Stimulated activated CD8-positive, alpha-beta memory T cell treated with anti-CD3 and anti-CD28 coated beads, Interleukin-2, amount 100 ng/mL, for 1 hour (primary cell): Measurements from ENCODE around the gene CRYBA2.

Experiments used
- DNase-seq, 2 donors: peaks; one replicate each; pipeline ENCODE4 v3.0.0-alpha.2; 2020; ENCODE audit warnings: low read depth in 2 of 2

CRYBA2 gene

DNA sequence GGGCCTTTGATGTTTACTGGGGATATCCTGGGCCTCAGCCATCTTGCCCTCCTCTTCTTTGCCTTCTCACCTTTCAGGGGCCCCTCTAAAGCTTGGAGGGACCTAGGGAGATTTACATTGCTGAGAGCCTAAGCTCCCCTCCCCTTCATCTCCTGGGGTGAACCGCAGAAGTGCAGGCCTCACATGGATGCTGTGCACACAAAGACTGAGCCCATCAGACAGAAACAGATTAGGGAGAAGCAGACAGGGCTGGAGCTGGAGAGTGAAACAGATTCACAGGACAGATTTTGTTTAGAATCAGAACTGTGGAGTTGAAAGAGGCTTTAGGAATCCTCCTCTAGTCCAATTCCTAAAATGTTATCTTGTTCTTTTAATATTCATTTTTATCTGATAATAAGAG, 37.2 kb downstream of the CRYBA2 start:
- no peak for DNase-seq

- DNase-seq = no peak
Observed at GRCh38 chr2:218954541-218955300, 38.5 kb downstream of the CRYBA2 start.

- DNase-seq = no peak
Observed at GRCh38 chr2:218953366-218953954, 39.8 kb downstream of the CRYBA2 start.

DNA sequence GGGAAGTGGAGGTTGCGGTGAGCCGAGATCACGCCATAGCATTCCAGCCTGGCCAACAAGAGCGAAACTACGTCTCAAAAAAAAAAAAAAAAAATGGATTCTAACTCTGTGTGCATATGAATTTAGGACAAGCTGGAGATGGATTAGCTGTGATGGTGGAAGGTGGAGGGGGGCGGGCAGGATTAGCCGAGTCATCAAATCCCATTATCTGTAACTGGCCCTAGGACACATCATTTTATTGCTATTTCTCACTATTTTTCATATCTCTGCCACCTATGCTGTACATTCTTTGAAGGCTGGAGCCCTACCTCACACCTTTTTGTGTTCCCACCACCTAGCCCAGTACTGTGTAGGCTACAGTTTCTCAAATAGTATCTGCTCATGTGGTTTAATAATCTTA, 41.1 kb downstream of the CRYBA2 start:
- DNase-seq = no peak

DNA sequence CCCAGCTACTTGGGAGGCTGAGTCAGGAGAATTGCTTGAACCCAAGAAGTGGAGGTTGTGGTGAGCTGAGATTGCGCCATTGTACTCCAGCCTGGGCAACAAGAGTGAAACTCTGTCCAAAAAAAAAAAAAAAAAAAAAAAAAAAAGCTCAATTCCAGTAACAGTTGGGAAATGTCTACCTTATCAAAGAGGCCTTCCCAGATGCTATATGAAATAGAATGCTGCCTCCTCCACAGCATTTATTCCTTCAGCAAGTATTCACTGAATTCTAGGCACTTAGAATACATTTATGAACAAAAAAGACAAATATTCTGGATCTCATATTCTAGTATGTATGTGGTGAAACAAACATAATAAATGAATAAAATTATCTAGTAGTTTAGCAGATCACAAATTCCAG, 46.6 kb downstream of the CRYBA2 start:
- no peak for DNase-seq

DNA sequence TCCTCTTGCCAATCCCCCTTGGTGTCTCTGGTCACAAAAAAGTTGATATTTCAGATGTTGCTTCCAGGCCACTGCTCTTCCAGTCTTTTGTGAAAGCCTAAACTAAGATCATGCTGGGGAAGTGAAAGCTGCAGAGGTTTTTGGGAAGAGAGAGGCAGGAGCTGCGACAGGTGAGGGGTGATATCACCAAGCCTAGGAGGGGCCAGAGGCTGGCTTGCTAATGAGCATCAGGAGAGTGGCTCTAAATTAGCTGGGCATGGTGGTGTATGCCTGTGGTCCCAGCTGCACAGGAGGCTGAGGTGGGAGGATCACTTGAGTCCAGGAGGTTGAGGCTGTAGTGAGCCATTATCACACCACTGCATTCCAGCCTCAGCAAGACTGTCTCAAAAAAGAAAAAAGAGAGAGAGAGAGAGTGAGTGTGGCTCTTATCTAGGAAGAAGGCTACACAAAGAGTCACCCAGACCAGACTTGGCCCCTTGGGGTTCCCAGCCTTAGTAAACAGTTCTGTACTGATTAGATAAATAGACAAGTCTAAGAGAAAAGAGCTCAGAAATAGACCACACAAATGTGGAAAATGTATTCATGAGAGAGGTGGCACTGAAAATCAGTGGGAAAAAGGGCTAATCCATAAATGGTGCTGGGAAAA, 48.3 kb downstream of the CRYBA2 start:
- no peak for DNase-seq
